K562 (cell line): ENCODE measurements around the gene ARL6IP4. TPM values are rescaled to one million over a fixed set of nuclear protein-coding genes. Genes with fewer than 3 reads are reported as not detected.

ENCODE experiments used
- ATAC-seq: fragments of 200-7000 bp; cut with Tn5 transposase; 3 replicates; pipeline ENCODE4 v1.9.1; 2020; ENCODE audit warnings: moderate library complexity
- BruUV-seq: library from RNA; stranded (reverse); fragments of 400-500 nt; replicated peaks from 2 replicates; lab custom pipeline; 2021; lab: Mats Ljungman, UMichigan
- CTCF ChIA-PET: fragments of 300-600 bp; formaldehyde crosslinking; extraction: SDS; loops from one replicate; lab custom pipeline; 2021; ENCODE audit warnings: low intra/inter-chr PET ratio; lab: Yijun Ruan, JAX
- POLR2A ChIA-PET: fragments of 300-600, 350-650 bp; sonication (Branson Sonifier 250); formaldehyde crosslinking; extraction: SDS; loops from one replicate; lab custom pipeline; 2021; ENCODE audit warnings: antibody characterized with exemption, inconsistent platforms; lab: Yijun Ruan, JAX
- DNase-seq, 4 experiments: peaks; one replicate each; pipeline versions ENCODE4 v3.0.0 to v3.0.0-alpha.2; 2011 to 2018; ENCODE audit warnings: low spot score in 3 of 4, mixed read lengths in 3 of 4; ENCODE audit errors: extremely low read depth in 1 of 4
- FAIRE-seq: peaks from 2 replicates; lab custom pipeline; 2011; peaks lifted over from hg19 to GRCh38; lab: Jason Lieb, UNC
- H2AFZ ChIP-seq: 2 replicates; pipeline ENCODE4 v1.6.0; 2011; ENCODE audit warnings: low read depth, low read length, control low read depth, inconsistent platforms
- H3K27ac ChIP-seq: fragments of 200-600 bp; 3 replicates; pipeline ENCODE4 v1.8.0; 2011; ENCODE audit warnings: low read depth, mild to moderate bottlenecking, control low read depth, inconsistent platforms, low read length, moderate library complexity, mixed read lengths; ENCODE audit errors: extremely low read depth
- H3K27me3 ChIP-seq, 2 experiments: fragments of 300-600 bp in 1 of 2; 2 replicates in 1 of 2; 3 replicates in 1 of 2; pipeline versions ENCODE4 v1.6.0 to v1.8.0; 2011; ENCODE audit warnings: inconsistent platforms in 2 of 2, low read length in 2 of 2, mild to moderate bottlenecking in 1 of 2, mixed read lengths in 1 of 2, moderate library complexity in 1 of 2; ENCODE audit not compliant: control insufficient read depth in 2 of 2, insufficient read depth in 2 of 2
- H3K36me3 ChIP-seq: fragments of 300-600 bp; 3 replicates; pipeline ENCODE4 v1.8.0; 2011; ENCODE audit warnings: mild to moderate bottlenecking, low read length, inconsistent platforms; ENCODE audit not compliant: control insufficient read depth, insufficient read depth
- H3K4me1 ChIP-seq, 2 experiments: fragments of 200-600 bp in 1 of 2; replicated peaks in 1 of 2; 2 replicates in 1 of 2; 3 replicates in 1 of 2; pipeline versions ENCODE4 v1.5.1 to v1.8.0; 2011; ENCODE audit warnings: inconsistent platforms in 2 of 2, low read length in 2 of 2, mild to moderate bottlenecking in 1 of 2, mixed read lengths in 1 of 2, moderate library complexity in 1 of 2; ENCODE audit not compliant: control insufficient read depth in 2 of 2, insufficient read depth in 2 of 2
- H3K4me2 ChIP-seq: 2 replicates; pipeline ENCODE4 v1.6.1; 2011; ENCODE audit warnings: low read length, control low read depth, inconsistent platforms, mixed read lengths; ENCODE audit not compliant: insufficient read depth
- H3K4me3 ChIP-seq: fragments of 200-600 bp; sonication (generic), shearing (Covaris generic); 2 replicates; pipeline ENCODE4 v1.5.1; 2016; ENCODE audit warnings: control low read depth, inconsistent platforms
- H3K79me2 ChIP-seq: fragments of 200-600 bp; 3 replicates; pipeline ENCODE4 v1.8.0; 2011; ENCODE audit warnings: low read length, inconsistent platforms; ENCODE audit not compliant: control insufficient read depth, insufficient read depth
- H3K9ac ChIP-seq, 2 experiments: 2 replicates each; pipeline versions ENCODE4 v1.6.0 to v1.6.1; 2011; ENCODE audit warnings: low read depth in 2 of 2, low read length in 2 of 2, control low read depth in 1 of 2, inconsistent platforms in 1 of 2, mild to moderate bottlenecking in 1 of 2, mixed read lengths in 1 of 2; ENCODE audit not compliant: insufficient read depth in 1 of 2
- H3K9me1 ChIP-seq: one replicate; pipeline ENCODE4 v1.6.0; 2011; ENCODE audit warnings: inconsistent platforms, mild to moderate bottlenecking, low read length, moderate library complexity; ENCODE audit not compliant: control insufficient read depth, insufficient read depth
- H3K9me3 ChIP-seq: replicated peaks from 2 replicates; pipeline ENCODE4 v1.5.1; 2011; ENCODE audit warnings: low read depth, low read length, inconsistent platforms; ENCODE audit not compliant: control insufficient read depth, insufficient read depth
- H4K20me1 ChIP-seq: replicated peaks from 2 replicates; pipeline ENCODE4 v1.6.1; 2011; ENCODE audit warnings: low read length, inconsistent platforms, mixed read lengths; ENCODE audit not compliant: control insufficient read depth, insufficient read depth
- ATF1 ChIP-seq, 2 experiments: fragments of 450-650 bp in 1 of 2; IDR thresholded peaks; 2 replicates each; pipeline ENCODE4 v1.6.1; 2016; ENCODE audit warnings: missing compliant biosample characterization in 1 of 2, missing genetic modification characterization in 1 of 2
- FIP1L1 ChIP-seq: fragments of 200-400 bp; formaldehyde crosslinking; IDR thresholded peaks from 2 replicates; pipeline ENCODE4 v1.6.1; 2018; ENCODE audit warnings: mild to moderate bottlenecking, low read depth, low read length; ENCODE audit not compliant: poor library complexity, severe bottlenecking
- ILF3 ChIP-seq: fragments of 450-650 bp; IDR thresholded peaks from 2 replicates; pipeline ENCODE4 v1.6.1; 2018; ENCODE audit warnings: antibody characterized with exemption, mild to moderate bottlenecking, moderate library complexity, borderline replicate concordance
- IRF1 ChIP-seq: sonication (generic); formaldehyde crosslinking; IDR thresholded peaks from 2 replicates; pipeline ENCODE4 v1.8.0; 2022; ENCODE audit warnings: missing genetic modification reagents, mild to moderate bottlenecking, borderline replicate concordance
- KLF13 ChIP-seq: fragments of 450-650 bp; IDR thresholded peaks from 2 replicates; pipeline ENCODE4 v1.6.1; 2016; ENCODE audit warnings: missing genetic modification characterization, low read depth, mild to moderate bottlenecking, missing compliant biosample characterization, moderate library complexity, borderline replicate concordance
- PHB2 ChIP-seq: fragments of 450-650 bp; IDR thresholded peaks from 2 replicates; pipeline ENCODE4 v1.6.1; 2017; ENCODE audit warnings: low read depth
- POLR2AphosphoS5 ChIP-seq: IDR thresholded peaks from 2 replicates; pipeline ENCODE4 v1.6.1; 2011; ENCODE audit warnings: mild to moderate bottlenecking, low read depth, low read length, moderate library complexity; ENCODE audit not compliant: control insufficient read depth, insufficient read depth
- POLR2G ChIP-seq: fragments of 200-400 bp; formaldehyde crosslinking; IDR thresholded peaks from 2 replicates; pipeline ENCODE4 v1.6.1; 2017; ENCODE audit warnings: low read depth, mild to moderate bottlenecking, antibody characterized with exemption, low read length, moderate library complexity
- RBFOX2 ChIP-seq: fragments of 200-400 bp; formaldehyde crosslinking; IDR thresholded peaks from 2 replicates; pipeline ENCODE4 v1.6.1; 2017; ENCODE audit warnings: low read depth, mild to moderate bottlenecking, low read length, moderate library complexity
- TFAP4 ChIP-seq: sonication (generic); formaldehyde crosslinking; IDR thresholded peaks from 2 replicates; pipeline ENCODE4 v1.8.0; 2022; ENCODE audit warnings: missing genetic modification reagents, mild to moderate bottlenecking, moderate library complexity, borderline replicate concordance
- YBX1 ChIP-seq: fragments of 450-650 bp; IDR thresholded peaks from 2 replicates; pipeline ENCODE4 v1.7.1; 2016; ENCODE audit warnings: mild to moderate bottlenecking
- ZC3H4 ChIP-seq: sonication (generic); formaldehyde crosslinking; IDR thresholded peaks from 2 replicates; pipeline ENCODE4 v1.9.0; 2021; ENCODE audit warnings: missing genetic modification reagents, borderline replicate concordance
- ZNF175 ChIP-seq: fragments of 200-800 bp; sonication (Bioruptor generic); IDR thresholded peaks from 2 replicates; pipeline ENCODE4 v1.6.1; 2016; ENCODE audit warnings: low read depth, mild to moderate bottlenecking, missing genetic modification characterization, missing compliant biosample characterization
- WGBS: fragments of 100-300 bp; shearing (Covaris generic); methylation state at CpG from one replicate; pipeline ENCODE4 v1.1.6; 2016; ENCODE audit warnings: low coverage, mixed read lengths; ENCODE audit not compliant: insufficient coverage; ENCODE audit errors: missing lambda C conversion rate; 5-methylcytosine and 5-hydroxymethylcytosine counted together
- in situ Hi-C: fragments of 300-500 bp; cut with MboI; formaldehyde crosslinking; loops from 4 replicates; pipeline ENCODE4 v1.15.0; 2018; ENCODE audit warnings: inconsistent platforms, mixed read lengths
- intact Hi-C: fragments of 100-400 bp; cut with micrococcal nuclease; formaldehyde crosslinking; loops from 2 replicates; pipeline ENCODE4 v1.14.2; 2022
- polyA plus RNA-seq, 8 experiments: library from polyadenylated mRNA; depleted of rRNA in 4 of 8; stranded (reverse) in 5 of 8; unstranded in 3 of 8; fragments of >200 nt; fragmentation: Nextera tagmentation in 2 of 8; fragmentation: Illumina TruSeq in 1 of 8; extraction: Ambion mirVana in 2 of 8; extraction: Trizol in 1 of 8; gene quantifications; 2 replicates each; pipeline versions ENCODE4 v1.2.1 to v1.2.3, GENCODE V29; 2011 to 2014; ENCODE audit warnings: inconsistent platforms in 1 of 8, missing spikeins in 1 of 8
- total RNA-seq, 7 experiments: library from RNA; depleted of rRNA in 6 of 7; stranded (reverse); fragments of >200 nt in 6 of 7; fragmentation: Illumina TruSeq in 2 of 7; extraction: Trizol in 2 of 7; gene quantifications; 2 replicates each; pipeline versions ENCODE4 v1.2.1 to v1.2.3, GENCODE V29; 2011 to 2021; ENCODE audit warnings: low replicate concordance in 1 of 7

ARL6IP4 gene
- total and polyA plus RNA-seq, 9 of the 15 experiments (the other 6 are each of a cell fraction or from before 2014, with no cell fraction given) = 2.4 to 255 (median 151) TPM

- in situ Hi-C loops = no loop called here
- ChIA-PET CTCF (no interaction called here), POLR2A (interaction anchor here (0.6 to 4.0 kb wide), 10 partner anchors 6 to 256 kb away, joined by 3 to 22 read pairs (median 4); partner anchors contain the start of gene OGFOD2)
- peak overlapping the region; percentile 89 to 99 for H3K9ac ChIP-seq
- FAIRE-seq = no peak
- no peaks in the 10 kb centered on the region for H3K9me3 ChIP-seq
- DNase-seq = no peak
- H3K4me1 ChIP-seq = peaks cover 33 to 93% of the 10 kb centered on the region in 2 experiments
- BruUV-seq = no TSS peak
- intact Hi-C loops = loop anchor here (5.0 to 10.0 kb wide), 2 partner anchors 50 to 163 kb away; no protein-coding TSS in a partner anchor
- peak overlapping the region; percentile 84; the same call in 2 of the 3 replicates for H3K27ac ChIP-seq
- WGBS = 87% methylated on average over 18 of the region's 25 CpGs
- H3K4me3 ChIP-seq = peak overlapping the region; percentile 88
- peak overlapping the region; percentile 80 for H3K4me2 ChIP-seq
- H3K27me3 ChIP-seq = no peaks in the 10 kb centered on the region
- peaks cover 54% of the 10 kb centered on the region for H3K36me3 ChIP-seq
- H4K20me1 ChIP-seq = peaks cover 5% of the 10 kb centered on the region; the same call in 1 of the 2 replicates
- no peaks in the 10 kb centered on the region for H3K9me1 ChIP-seq
- H2AFZ ChIP-seq = no peak overlapping the region
- TF ChIP-seq TFAP4 (CRISPR knock-in tag) (peak; percentile 33; the same call in 1 of the 2 replicates), FIP1L1 (peak; percentile 34), ZC3H4 (CRISPR knock-in tag) (0 out of 2 replicates have a peak, but pooled peaks have one; percentile 21), ATF1 (CRISPR knock-in tag; IDR thresholded peaks at IDR 0.05) (no peak), ATF1 (tag; IDR thresholded peaks at IDR 0.05) (no peak), ILF3 (no peak), KLF13 (tag) (no peak), IRF1 (no peak), ZNF175 (CRISPR knock-in tag) (no peak), YBX1 (no peak), POLR2G (peak; percentile 62), RBFOX2 (peak; percentile 26), PHB2 (no peak), POLR2AphosphoS5 (peak; percentile 29; the same call in 1 of the 2 replicates)
- H3K79me2 ChIP-seq = peaks cover 40% of the 10 kb centered on the region
- no peak for ATAC-seq
These were observed 1.4 kb downstream of the ARL6IP4 start for GRCh38 chr12:122981587-122982476.
